ENCODE data around the gene ADAM17. TPM values are rescaled to one million over a fixed set of nuclear protein-coding genes. Genes with fewer than 3 reads are reported as not detected.

The ADAM17 gene
- total and polyA plus RNA-seq, 2 of the 13 experiments (the other 11 are each of a cell fraction or from before 2014, with no cell fraction given), result 6.5 to 33.4 TPM

GRCh38 chr2:9490789-9491188 lies 64.8 kb downstream of the ADAM17 start (continued):
- TF ChIP-seq ARID2 (CRISPR knock-in tag; IDR thresholded peaks at IDR 0.05; ENCODE audit: borderline replicate concordance) (no peak), ONECUT2 (CRISPR knock-in tag; IDR thresholded peaks at IDR 0.05) (no peak; the same call in 1 of the 2 replicates), TMF1 (CRISPR knock-in tag; IDR thresholded peaks at IDR 0.05; ENCODE audit: low read depth) (no peak), ZNF350 (CRISPR knock-in tag; IDR thresholded peaks at IDR 0.05; ENCODE audit: borderline replicate concordance, low read depth) (no peak), ZNF605 (CRISPR knock-in tag; IDR thresholded peaks at IDR 0.05) (0 out of 2 replicates have a peak, but pooled peaks have one; percentile 14), ZFAT (CRISPR knock-in tag; conservative IDR thresholded peaks at IDR 0.05) (no peak), SAP130 (CRISPR knock-in tag; IDR thresholded peaks at IDR 0.05; ENCODE audit: low read depth) (peak; percentile 65), ETV5 (CRISPR knock-in tag; IDR thresholded peaks at IDR 0.05; ENCODE audit: borderline replicate concordance) (peak; percentile 29; the same call in 1 of the 2 replicates), DRAP1 (CRISPR knock-in tag; IDR thresholded peaks at IDR 0.05) (no peak), ZFP91 (CRISPR knock-in tag; IDR thresholded peaks at IDR 0.05; ENCODE audit: borderline replicate concordance) (no peak), ZNF597 (CRISPR knock-in tag; IDR thresholded peaks at IDR 0.05) (no peak), MYC (CRISPR knock-in tag; IDR thresholded peaks at IDR 0.05; ENCODE audit: borderline replicate concordance) (no peak)
- TF ChIP-seq, protein P1, sequence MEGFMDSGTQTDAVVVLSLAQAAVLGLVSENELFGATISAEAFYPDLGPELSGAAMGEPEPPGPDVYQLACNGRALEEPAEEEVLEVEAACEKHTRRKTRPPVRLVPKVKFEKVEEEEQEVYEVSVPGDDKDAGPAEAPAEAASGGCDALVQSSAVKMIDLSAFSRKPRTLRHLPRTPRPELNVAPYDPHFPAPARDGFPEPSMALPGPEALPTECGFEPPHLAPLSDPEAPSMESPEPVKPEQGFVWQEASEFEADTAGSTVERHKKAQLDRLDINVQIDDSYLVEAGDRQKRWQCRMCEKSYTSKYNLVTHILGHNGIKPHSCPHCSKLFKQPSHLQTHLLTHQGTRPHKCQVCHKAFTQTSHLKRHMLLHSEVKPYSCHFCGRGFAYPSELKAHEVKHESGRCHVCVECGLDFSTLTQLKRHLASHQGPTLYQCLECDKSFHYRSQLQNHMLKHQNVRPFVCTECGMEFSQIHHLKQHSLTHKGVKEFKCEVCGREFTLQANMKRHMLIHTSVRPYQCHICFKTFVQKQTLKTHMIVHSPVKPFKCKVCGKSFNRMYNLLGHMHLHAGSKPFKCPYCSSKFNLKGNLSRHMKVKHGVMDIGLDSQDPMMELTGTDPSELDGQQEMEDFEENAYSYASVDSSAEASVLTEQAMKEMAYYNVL (CRISPR knock-in tag; IDR thresholded peaks at IDR 0.05; ENCODE audit: borderline replicate concordance), result no peak
- TF ChIP-seq, protein P2, sequence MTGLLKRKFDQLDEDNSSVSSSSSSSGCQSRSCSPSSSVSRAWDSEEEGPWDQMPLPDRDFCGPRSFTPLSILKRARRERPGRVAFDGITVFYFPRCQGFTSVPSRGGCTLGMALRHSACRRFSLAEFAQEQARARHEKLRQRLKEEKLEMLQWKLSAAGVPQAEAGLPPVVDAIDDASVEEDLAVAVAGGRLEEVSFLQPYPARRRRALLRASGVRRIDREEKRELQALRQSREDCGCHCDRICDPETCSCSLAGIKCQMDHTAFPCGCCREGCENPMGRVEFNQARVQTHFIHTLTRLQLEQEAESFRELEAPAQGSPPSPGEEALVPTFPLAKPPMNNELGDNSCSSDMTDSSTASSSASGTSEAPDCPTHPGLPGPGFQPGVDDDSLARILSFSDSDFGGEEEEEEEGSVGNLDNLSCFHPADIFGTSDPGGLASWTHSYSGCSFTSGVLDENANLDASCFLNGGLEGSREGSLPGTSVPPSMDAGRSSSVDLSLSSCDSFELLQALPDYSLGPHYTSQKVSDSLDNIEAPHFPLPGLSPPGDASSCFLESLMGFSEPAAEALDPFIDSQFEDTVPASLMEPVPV (CRISPR knock-in tag; IDR thresholded peaks at IDR 0.05), result no peak
- TF ChIP-seq, protein P3, sequence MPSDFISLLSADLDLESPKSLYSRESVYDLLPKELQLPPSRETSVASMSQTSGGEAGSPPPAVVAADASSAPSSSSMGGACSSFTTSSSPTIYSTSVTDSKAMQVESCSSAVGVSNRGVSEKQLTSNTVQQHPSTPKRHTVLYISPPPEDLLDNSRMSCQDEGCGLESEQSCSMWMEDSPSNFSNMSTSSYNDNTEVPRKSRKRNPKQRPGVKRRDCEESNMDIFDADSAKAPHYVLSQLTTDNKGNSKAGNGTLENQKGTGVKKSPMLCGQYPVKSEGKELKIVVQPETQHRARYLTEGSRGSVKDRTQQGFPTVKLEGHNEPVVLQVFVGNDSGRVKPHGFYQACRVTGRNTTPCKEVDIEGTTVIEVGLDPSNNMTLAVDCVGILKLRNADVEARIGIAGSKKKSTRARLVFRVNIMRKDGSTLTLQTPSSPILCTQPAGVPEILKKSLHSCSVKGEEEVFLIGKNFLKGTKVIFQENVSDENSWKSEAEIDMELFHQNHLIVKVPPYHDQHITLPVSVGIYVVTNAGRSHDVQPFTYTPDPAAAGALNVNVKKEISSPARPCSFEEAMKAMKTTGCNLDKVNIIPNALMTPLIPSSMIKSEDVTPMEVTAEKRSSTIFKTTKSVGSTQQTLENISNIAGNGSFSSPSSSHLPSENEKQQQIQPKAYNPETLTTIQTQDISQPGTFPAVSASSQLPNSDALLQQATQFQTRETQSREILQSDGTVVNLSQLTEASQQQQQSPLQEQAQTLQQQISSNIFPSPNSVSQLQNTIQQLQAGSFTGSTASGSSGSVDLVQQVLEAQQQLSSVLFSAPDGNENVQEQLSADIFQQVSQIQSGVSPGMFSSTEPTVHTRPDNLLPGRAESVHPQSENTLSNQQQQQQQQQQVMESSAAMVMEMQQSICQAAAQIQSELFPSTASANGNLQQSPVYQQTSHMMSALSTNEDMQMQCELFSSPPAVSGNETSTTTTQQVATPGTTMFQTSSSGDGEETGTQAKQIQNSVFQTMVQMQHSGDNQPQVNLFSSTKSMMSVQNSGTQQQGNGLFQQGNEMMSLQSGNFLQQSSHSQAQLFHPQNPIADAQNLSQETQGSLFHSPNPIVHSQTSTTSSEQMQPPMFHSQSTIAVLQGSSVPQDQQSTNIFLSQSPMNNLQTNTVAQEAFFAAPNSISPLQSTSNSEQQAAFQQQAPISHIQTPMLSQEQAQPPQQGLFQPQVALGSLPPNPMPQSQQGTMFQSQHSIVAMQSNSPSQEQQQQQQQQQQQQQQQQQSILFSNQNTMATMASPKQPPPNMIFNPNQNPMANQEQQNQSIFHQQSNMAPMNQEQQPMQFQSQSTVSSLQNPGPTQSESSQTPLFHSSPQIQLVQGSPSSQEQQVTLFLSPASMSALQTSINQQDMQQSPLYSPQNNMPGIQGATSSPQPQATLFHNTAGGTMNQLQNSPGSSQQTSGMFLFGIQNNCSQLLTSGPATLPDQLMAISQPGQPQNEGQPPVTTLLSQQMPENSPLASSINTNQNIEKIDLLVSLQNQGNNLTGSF (CRISPR knock-in tag; IDR thresholded peaks at IDR 0.05), result no peak
- TF ChIP-seq, protein P4, sequence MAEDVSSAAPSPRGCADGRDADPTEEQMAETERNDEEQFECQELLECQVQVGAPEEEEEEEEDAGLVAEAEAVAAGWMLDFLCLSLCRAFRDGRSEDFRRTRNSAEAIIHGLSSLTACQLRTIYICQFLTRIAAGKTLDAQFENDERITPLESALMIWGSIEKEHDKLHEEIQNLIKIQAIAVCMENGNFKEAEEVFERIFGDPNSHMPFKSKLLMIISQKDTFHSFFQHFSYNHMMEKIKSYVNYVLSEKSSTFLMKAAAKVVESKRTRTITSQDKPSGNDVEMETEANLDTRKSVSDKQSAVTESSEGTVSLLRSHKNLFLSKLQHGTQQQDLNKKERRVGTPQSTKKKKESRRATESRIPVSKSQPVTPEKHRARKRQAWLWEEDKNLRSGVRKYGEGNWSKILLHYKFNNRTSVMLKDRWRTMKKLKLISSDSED (CRISPR knock-in tag; IDR thresholded peaks at IDR 0.05), result no peak
